ENCODE measurements around the gene STAT2.
"Not testable (repeated sequence)": the region's sequence is repeated elsewhere in the genome, so short reads cannot be mapped to it uniquely, and the experiment has no call there.

Gene STAT2

DNA sequence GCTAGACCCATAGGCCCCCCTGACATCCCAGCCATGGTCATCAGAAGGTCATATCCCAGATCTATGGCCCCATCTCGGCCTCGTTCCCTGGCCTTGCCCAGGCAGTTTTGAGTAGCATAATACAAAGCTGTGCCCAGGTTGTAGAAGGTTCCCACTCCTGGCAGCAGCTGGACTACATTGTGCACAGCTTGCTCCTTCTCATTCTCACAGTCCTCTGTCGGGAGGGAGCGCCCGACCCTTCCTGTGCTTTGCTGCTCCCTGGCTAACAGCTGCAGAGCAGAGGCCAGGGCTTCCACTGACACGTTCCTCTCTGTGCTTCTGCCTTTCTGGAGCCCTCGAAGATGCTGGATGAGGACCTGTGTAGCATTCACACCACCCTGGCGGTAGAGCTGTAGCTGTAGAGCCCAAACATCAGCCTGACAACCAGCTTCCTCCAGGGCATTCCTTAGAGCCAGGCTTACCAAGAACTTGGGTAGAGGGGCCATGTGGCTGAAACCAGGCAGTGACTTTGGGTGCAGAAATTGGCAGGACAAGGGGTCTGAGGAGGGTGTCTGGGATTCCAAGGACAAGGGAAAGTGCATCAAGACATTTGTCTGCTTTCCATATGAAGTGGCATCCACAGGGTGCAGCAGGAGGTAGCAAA is 1.7 kb upstream of the STAT2 start:
- no peak for DNase-seq

DNA sequence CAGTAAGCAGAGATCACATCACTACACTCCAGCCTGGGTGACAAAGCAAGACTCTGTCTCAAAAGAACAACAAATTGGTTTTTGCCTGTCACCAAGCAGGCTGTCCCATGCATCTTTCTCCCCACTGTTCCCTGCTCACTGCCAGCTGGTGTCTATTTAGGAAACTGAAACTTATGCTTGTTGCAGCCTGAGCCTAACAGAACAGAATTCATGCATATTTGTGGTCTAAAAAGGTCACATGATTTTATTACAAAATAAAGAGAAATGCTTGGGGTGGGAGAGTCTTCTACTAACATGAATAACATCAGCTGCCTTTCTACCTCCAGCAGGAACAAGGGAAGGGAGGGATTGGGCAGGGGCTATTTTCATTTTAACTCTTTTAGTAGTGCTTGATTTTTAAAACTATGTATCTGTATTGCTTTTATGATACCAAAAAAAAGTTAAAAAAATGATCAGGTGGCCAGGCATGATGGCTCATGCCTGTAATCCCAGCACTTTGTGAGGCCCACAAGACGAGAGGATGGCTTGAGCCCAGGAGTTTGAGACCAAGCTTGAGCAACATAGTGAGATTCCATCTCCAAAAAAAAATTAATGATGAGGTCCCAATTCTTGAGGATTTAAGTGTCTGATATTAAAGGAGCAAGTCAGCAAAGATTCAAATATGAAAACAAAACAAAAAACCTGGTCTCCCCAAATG is 923 bp downstream of the STAT2 start:
- DNase-seq, result no peak

DNA sequence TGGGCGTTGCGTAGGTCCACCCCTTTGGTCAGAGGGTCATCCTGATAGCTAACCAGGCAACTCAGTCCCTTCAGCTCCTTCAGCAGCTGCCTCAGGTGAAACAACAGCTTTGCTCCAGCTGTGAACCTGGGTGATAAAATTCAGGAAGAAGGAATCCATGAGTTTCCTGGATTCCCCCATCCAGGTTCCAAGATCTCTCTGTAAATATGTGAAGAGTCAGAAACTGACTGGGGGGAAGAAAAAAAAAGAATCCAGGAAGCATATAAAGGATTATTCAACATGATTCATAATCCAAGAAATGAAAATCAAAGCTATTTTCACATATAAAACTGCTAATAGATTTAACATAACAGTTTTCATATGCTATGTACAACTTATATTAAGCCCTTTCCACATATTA is 8.6 kb downstream of the STAT2 start:
- no peak for DNase-seq

DNA sequence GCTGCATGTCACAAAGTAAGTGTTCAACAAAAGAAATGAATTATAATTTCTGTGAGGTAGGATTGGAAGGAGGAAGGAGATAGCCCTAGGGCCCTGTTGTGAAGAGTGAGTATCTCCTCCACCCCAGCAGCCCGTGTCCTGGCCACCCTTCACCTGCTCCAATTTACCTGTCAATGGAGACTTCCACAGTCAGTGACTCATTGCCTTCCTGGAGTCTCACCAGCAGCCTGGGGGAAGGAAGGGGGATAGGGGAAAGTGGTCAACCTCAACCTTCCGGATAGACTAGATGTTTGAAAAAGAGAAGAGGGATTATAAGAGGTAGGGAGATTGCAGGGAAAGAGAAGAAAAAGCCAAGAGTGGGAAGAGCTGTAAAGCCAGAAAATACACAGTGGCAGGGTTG is 9.2 kb downstream of the STAT2 start:
- no peak for DNase-seq

DNA sequence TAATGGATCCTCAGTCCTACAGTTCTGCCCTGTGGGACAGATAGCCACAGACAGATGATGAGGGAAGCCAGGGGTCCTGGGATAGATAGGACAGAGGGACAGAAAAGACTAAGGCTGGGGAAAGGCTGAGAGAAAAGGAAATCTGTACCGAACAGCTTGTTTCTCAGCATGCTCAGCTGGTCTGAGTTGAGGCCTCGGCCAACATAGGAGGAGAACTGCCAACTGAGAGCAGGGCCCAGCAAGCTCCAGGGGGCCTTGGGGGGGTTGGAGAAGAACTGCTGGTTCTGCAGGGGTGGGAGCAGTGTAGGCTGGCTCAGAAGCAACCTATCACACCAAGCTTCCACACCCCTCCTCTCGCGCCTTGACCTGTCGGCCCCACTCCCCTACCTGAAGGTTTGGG is 11.1 kb downstream of the STAT2 start:
- DNase-seq, result no peak

DNA sequence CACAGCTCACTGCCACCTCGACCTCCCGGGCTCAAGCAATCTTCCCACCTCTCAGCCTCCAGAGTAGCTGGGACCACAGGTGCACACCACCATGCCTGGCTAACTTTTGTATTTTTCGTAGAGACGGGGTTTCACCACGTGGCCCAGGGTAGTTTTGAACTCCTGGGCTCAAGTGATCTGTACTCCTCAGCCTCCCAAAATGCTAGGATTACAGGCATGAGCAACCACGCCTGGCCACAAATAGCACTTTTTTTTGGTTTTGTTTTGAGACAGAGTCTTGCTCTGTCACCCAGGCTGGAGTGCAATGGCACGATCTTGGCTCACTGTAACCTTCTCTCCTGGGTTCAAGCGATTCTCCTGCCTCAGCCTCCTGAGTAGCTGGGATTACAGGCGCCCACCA is 12.7 kb downstream of the STAT2 start:
- DNase-seq, result not testable (repeated sequence)

DNA sequence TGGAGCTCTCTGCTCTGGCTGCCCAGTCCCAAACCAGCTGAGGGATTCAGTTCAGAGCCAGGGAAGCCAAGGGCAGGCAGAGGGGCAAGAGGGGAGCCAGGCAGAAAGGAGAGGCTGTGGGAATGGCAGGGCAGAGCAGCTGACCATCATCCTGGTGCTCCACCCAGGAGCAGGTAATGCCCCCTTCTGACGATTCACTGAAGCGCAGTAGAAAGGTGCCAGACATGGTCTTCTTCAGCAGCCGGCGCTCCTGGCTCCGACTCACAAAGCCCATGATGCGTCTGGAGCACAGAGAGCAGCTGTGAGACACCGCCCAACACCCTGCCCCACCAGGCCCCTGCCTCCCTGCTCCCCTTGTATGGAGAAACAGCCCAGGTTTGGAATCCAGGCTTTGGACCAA is 13.2 kb downstream of the STAT2 start:
- no peak for DNase-seq

DNA sequence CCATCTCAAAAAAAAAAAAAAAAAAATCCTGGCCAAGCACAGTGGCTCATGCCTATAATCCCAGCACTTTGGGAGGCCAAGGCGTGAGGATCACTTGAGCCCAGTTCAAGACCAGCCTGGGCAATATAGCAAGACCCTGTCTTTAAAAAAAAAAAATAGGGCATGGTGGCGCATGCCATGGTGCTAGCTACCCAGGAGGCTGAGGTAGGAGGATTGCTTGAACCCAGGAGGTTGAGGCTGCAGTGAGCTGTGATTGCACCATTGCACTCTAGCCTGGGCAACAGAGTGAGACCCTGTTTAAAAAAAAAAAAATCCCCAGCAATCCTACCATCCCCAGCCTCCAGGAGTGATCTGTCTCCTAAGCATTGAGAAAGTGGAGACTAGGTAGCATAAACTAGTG is 17.6 kb downstream of the STAT2 start:
- not testable (repeated sequence) for DNase-seq

DNA sequence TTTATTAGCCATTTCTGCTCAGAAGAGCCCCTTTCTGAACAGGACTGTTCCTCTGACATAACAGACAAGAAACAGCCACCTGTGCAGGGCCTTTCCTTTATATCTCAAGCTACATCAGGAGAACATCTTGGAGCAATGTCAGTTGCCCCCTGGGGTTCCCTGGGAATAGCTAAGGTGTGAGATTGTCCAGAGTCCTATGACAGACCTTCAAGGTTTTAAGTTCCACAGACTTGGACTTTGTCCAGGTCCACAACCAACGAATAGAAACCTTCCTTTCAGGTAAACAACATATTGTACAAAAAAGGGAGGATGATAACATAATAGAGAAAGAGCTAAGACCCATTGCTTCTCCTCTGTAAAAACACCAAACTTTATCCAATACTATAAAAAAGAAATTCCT is 18.3 kb downstream of the STAT2 start:
- no peak for DNase-seq

DNA sequence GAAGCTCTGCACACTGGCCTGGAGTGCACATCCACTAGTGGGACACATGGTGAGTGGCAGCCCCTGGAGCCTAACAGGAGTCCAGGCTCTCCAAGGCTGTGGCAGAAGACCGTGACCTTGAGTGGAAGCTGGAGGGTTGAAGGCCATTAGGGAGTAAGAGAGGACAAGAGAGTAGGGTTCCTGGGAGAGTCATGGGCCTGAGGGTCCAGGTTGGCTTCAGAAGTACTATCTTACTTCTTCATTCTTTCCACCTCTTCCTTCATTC is 20.8 kb downstream of the STAT2 start:
- DNase-seq, result no peak

DNA sequence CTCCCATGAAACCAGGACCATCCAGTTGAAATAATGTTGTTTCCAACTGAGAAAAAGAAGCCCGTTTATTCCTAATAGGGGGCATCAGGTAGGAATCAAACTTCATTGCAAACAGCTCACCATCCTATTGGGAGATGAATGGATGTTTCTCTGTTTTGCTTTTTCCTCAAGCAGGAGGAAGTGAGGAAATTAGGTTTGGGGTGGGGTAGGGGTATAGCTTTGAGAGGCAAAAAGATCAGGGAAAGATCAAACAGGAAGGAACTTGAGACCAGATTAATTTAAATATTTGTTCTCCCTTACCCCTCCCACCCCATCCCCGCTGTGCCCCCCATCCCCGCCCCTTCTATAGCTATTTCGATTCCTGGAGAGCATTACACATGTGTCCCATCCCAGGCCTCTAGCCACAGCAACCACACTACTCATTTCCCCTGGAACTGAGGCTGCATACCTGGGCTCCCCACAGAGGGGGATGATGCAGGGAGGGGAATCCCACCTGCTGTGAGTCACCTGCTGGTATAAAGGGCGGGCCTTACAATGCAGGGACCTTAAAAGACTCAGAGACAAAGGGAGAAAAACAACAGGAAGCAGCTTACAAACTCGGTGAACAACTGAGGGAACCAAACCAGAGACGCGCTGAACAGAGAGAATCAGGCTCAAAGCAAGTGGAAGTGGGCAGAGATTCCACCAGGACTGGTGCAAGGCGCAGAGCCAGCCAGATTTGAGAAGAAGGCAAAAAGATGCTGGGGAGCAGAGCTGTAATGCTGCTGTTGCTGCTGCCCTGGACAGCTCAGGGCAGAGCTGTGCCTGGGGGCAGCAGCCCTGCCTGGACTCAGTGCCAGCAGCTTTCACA is 21.4 kb downstream of the STAT2 start, which contains the start of gene IL23A:
IL23A (plus strand) TSS at position 577 of the 850 bp plus-strand sequence; CDS start at position 738, 161 bp downstream.
- DNase-seq, result peak; percentile 88

DNA sequence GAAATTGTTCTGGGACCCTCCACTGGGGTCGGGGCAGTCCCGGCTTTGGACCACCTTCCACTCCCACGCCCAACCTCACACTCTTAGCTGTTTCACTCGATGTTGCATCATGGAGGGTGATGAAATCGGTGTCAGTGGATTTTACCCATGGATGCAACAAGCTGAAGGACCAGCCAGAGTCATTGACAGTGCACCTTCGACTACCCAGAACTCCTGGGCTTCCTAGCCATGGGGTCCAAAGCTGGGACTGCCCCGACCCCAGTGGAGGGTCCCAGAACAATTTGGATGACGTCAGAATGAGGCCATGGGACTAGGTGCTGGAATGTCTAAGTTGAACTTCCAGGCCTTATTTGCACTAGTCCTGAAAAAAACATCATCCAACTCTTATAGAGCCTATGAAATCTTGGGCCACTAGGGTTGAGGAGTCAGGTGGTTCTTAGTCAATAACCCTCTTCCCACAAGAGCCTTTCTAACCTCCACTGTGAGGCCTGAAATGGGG is 22.1 kb downstream of the STAT2 start:
- DNase-seq, result peak; percentile 25

DNA sequence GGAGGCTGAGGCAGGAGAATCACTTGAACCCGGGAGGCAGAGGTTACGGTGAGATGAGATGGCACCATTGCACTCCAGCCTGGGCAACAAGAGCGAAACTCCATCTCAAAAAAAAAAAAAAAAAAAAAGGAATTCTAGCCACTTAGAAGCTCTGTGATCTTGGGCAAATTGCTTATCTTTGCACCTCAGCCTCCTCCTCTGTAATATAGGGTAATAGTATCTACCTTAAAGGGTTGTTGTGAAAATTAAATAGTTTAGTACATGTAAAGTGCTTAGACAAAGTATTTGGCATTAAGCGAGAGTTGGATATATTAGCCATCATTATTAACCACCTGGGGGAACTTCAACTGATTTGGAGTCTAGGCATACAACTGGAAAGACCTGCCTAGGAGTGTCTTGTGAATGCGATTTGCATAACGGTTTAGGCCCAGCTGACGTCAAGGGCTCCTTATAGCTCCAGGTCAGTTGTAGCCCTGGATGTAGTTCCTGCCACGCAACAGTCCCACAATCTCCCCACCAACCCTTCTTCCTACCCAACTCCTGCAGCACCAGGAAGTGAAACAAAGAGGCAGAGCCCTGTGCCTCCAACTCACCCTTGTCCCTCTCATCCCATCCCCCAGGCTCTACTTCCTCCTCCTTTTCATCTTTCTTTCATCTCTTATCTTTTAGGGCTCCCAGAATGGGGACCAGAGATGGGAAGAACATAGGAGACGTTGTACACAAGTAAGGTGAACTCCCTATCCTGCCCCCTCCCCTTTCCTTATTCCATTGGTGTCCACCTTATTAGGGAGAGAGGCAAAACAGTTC is 23.3 kb downstream of the STAT2 start:
- peak; percentile 60 for DNase-seq

DNA sequence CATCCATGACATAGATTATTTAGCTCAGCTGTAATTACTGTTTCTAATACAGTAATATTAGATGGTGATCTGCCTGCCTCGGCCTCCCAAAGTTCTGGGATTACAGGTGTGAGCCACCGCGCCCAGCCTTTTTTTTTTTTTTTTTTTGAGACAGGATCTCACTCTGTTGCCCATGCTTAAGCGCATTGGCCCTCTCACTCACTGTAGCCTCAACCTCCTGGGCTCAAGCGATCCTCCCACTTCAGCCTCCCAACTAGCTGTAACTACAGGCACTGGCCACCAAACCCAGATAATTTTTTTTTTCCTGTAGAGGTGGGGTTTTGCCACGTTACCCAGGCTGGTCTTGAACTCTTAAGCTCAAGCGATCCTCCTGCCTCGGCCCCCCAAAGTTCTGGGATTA is 24.4 kb downstream of the STAT2 start:
- DNase-seq, result not testable (repeated sequence)

DNA sequence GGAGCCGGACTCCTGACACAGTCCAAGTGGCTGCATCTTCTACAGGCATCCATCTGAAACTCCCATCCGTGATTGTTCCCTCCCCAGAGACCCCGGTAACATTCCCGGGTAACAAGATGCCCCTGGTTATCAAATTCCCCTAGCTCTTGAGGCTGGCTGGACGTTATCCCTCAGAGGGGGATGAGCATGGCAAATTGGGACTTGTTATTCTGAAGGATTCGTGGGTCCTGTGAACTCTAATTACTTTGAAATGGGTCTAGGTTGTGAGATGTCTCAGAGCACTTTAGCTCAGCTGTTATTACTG is 25.5 kb downstream of the STAT2 start:
- no peak for DNase-seq

DNA sequence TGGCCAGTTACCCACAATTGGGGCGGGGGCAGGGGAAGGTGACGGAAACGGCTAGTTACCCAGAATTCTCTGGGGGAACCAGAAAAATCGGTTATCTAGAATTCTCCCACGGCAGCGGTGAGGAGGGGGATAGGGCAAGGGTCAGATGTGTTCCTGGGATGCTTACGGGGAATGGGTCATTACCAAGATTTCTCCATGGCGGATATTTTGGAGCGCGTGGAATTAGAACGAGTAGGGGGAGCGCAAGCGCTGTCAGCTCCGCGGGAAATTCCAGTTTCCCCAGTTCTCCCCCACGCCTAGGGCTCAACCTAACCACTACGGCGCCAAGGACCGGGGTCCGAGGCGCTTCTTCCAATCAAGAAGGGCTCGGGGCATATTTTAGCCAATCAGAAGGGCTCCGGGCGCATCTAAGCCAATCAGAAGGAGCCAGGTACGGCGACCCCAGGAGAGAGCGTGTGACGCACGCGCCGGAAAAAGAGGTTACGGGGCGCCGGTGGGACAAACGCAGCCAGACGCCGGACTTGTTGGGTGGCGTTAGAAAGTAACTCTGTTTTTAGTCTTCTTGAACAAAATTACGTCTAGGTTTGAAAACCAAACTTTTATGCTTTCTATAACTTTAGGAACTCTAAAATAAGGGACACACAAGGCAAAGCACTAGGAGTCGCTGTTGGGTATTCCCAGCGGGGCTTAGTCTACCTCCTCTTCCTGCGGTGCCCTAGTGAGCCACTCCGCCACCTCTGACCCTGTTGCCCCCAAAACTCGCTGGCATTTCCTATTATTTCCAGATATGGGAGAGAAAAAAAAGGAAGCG is 26.0 kb downstream of the STAT2 start, which contains the start of gene PAN2:
PAN2 (minus strand) TSS at position 322 of the 811 bp plus-strand sequence. CDS start 906 bp downstream, outside the sequence.
- DNase-seq, result peak; percentile 97

DNA sequence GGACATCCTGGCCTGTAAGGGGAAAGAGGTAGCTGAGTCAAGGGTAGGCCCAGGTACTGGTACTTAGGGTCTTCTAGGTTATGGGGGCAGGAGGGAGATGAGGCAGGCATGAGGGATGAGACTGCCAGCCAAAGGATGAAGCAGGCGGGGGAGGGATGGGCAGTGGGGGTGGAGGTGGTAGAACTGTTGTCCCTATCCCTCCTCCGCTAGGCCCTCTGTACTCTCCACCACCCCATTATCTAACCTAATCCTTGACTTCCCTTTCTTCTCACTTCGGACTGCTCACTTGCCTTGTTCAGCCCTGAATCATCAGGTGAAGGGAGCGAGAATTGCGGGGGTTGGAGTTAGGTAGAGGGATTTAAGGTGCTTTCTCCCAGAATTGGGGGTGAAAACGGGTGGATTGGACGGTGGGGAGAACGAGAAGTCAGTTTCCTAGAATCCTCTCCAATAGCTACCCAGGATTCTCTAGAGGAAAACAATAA is 26.7 kb downstream of the STAT2 start:
- no peak for DNase-seq

DNA sequence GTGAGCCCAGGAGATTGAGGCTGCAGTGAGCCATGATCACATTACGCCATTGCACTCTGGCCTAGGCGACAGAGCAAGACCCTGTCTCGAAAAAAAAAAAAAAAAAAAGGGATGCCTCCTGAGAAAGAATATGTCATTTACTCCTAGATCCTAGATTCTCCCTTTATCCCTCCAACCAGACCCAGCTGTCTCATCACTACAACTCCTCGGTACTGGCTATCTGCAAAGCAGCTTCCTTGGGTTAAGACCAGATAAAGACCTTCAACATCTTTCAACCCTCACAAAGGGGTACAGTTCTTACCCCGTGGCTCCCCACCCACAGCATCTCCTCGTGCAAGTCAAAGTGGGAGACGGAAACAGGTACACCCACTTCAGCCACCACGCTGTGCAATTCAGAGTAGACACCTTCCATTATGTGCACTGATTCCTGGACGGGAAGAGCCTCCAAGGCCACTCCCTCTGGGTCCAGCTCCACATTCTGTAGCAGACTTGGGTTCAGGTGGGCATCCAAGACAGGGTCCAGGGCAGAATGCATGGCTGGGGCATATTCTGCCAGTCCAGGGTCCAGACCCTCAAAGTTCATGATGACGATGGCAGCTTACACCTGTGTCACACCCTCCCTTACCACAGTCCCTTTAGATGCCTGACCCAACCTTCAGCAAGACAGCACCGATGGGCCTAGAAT is 27.3 kb downstream of the STAT2 start:
- no peak for DNase-seq

DNA sequence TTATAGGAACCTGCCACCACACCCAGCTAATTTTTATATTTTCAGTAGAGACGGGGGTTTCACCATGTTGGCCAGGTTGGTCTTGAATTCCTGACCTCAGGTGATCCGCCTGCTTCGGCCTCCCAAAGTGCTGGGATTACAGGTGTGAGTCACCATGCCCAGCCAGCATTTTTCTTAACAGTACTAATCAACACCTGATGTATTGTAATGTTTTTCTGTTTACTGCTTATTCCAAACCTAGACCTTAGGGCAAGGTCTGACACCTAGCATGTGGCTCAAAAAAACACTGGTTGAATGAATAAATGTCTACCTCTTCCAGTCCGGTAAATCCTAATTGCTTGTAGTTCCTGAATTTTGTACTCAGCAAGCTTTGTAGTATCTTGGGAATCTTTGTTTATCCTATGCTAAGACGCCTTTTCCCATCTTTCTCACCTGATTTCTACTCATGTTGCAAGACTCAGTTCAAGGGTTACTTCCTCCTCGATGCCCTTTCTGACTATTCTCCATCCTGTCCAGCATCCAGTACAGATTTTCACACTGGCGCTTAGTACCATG is 28.9 kb downstream of the STAT2 start:
- DNase-seq, result no peak

DNA sequence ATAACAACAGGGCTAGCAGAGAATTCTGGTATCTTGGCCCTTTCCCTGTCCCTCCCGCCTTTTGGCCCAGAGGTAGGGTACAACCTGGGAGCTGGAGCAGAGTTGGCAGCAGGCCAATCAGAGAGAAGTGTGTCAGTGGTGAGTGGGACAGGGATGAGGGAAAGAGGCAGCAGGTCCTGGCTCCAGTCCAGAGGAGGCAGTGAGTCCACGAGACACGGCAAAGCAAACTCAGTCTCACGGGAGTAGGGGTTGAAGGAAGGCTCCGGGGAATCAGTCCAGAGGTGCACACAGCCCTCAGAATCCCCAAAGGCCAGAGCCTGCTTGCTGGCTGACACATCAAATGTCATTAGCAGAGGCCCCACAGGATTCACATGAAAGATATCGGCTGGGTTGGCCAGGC is 33.4 kb downstream of the STAT2 start:
- no peak for DNase-seq

DNA sequence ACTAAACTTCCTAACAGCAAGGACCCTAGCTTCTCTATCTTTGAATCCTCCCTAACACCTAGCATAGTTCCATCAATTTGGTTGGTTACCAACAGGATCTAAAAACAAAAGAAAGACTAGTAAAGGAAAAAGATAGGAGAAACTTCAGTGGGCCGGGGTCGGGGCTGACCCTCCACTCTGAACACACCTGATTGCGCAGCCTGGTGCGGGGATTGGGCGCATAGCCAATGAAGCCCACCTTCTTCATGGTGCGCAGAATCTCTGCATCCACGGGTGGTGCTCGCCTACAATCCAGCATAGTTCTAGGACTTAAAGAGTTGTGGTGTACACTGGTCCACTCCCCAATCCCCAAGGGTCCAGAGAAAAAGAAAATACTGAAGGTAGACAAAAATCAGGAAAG is 33.8 kb downstream of the STAT2 start:
- no peak for DNase-seq

Data from CD4-positive, alpha-beta T cell treated with Interferon gamma for 1 hour (primary cell).